ENCODE measurements around the gene PRKN. TPM values are rescaled to one million over a fixed set of nuclear protein-coding genes. Genes with fewer than 3 reads are reported as not detected.

Gene PRKN
- total RNA-seq, 1 donor: 6.1 TPM

DNA sequence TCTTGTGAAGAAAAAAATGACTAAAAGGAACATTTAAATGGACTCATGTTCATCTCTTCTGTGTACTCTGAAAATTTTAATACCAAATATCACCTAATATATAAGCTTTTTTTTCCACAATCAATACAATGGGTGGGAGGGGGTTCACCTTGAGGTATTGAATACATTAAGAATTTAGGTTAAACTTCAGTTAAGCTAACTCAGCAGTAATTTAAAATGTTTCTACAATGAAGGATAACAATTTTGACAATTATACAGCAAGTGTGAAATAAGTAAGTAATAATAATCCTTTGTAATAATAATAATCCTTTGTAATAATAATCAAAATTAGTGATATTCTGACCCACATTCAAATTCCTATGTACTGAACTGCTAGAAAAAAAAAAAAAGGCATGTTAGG is 136.0 kb downstream of the PRKN start:
- Histone ChIP-seq H3K27me3 (ENCODE audit: insufficient read depth, low read length) (no peaks in the 10 kb centered on the region), H3K4me1 (ENCODE audit: insufficient read depth, low read length) (no peaks in the 10 kb centered on the region), H3K9me3 (ENCODE audit: low read depth, low read length) (no peaks in the 10 kb centered on the region), H3K4me3 (ENCODE audit: low read length) (no peak overlapping the region)

DNA sequence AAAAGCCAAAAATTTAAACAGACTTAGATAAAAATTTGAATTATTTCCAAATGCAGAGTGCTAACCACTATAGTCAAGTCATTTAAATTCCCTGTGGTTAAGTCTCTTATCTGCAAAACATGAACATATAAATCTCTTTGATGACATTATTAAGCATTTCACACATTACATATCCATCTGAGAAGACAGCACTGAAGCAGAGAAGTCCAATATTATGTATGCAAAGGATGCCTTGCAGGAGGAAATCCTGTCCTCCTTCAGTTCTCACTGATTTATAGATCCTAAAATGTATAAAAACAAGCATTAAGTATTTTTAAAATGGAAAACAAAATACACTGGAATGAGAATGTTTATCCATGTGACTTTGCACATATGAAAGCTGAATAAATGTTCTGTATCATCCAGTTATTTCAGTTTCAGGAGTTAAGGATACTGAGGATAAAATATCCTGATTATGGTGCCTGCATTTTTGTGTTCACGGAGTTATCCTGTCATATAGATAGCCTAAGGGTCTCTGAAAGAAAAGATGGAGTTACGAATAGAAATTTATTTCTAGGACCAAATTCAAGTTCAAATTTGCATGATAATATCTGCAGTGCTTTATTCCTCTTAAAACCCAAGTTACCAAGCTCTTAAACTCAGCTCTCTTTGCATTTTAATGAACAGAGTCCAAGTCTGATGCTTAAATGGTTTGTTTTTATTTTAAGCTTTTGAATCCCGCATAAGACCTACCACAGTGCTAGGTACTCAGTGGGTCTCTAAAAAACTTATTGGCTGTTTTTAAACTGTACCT is 145.4 kb downstream of the PRKN start:
- Histone ChIP-seq H3K27me3 (ENCODE audit: insufficient read depth, low read length) (no peaks in the 10 kb centered on the region), H3K9me3 (ENCODE audit: low read depth, low read length) (no peaks in the 10 kb centered on the region), H3K4me3 (ENCODE audit: low read length) (no peak overlapping the region), H3K4me1 (ENCODE audit: insufficient read depth, low read length) (no peaks in the 10 kb centered on the region)

DNA sequence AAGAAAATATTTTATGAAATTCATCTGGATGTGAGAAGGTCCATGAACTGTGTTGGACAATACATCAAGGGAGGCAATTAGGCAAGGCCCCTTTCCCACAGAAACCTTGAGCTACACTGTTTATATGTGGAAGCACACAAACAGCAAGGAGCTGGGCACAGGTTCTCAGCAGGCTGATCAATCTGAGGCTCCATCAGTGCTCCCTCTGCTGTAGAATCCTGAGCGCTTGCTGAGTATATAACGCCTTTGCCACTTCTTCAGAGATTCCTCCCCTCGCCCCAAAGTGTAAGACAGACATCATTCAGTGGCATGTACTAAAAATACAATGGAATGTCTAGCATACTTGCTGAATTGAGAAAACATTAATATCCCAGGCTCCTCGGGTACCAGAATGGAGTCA is 146.9 kb downstream of the PRKN start:
- no peaks in the 10 kb centered on the region for H3K9me3 ChIP-seq (ENCODE audit: low read depth, low read length)
- no peak overlapping the region for H3K4me3 ChIP-seq (ENCODE audit: low read length)
- H3K4me1 ChIP-seq (ENCODE audit: insufficient read depth, low read length): no peaks in the 10 kb centered on the region
- H3K27me3 ChIP-seq (ENCODE audit: insufficient read depth, low read length): no peaks in the 10 kb centered on the region

DNA sequence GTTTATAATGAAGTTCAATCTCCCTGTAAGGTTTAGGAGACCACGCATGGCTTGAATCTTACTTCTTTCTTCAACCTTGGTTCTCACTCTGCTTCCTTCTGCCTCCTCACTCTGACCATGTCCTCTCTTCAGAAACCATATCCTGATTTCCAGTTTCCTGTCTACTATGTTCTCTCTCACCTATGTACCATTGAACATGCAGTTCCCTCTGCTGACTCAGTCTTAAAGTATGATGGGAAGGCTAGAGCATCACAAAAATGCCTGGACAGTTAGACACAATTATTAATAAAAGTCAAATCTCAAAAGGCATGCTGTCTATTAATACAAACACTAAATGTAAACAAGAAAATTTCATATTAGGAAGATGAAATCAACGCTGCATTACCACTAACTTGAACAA is 151.6 kb downstream of the PRKN start:
- H3K4me3 ChIP-seq (ENCODE audit: low read length): no peak overlapping the region
- no peaks in the 10 kb centered on the region for H3K4me1 ChIP-seq (ENCODE audit: insufficient read depth, low read length)
- H3K27me3 ChIP-seq (ENCODE audit: insufficient read depth, low read length): no peaks in the 10 kb centered on the region
- H3K9me3 ChIP-seq (ENCODE audit: low read depth, low read length): no peaks in the 10 kb centered on the region

DNA sequence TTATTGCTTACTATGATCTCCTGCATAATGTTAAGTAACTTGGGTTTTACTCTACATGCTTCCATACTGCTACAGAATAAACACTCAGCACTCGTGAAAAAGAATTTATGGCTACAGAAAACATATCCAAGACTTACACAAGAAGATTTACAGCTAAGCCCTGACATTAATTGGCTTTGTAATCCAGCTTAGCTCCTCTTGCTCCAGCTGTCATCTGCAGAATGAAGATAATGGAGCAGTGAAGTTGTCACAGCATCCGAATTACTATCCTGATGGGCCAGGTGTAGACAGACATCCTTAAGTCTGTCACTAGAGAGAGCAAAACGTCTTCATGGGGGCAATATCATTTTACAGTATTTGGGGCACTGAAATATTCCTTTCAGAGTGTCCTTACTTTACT is 155.3 kb downstream of the PRKN start:
- no peaks in the 10 kb centered on the region for H3K27me3 ChIP-seq (ENCODE audit: insufficient read depth, low read length)
- no peaks in the 10 kb centered on the region for H3K4me1 ChIP-seq (ENCODE audit: insufficient read depth, low read length)
- H3K4me3 ChIP-seq (ENCODE audit: low read length): no peak overlapping the region
- no peaks in the 10 kb centered on the region for H3K9me3 ChIP-seq (ENCODE audit: low read depth, low read length)

DNA sequence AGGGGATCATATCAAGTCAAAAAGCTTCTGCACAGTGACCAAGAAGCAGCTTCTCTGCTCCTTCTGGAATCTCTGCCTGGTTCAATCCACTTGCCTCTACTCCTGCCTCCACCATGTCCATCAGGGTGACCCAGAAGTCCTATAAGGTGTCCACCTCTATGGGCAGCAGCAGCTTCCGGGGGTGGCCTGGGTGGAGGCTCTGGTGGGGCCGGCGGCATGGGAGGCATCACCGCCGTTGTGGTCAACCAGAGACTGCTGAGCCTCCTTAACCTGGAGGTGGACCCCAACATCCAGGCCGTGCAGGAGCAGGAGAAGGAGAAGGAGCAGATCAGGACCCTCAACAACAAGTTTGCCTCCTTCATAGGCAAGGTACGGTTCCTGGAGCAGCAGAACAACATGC is 159.3 kb downstream of the PRKN start:
- no peaks in the 10 kb centered on the region for H3K4me1 ChIP-seq (ENCODE audit: insufficient read depth, low read length)
- no peaks in the 10 kb centered on the region for H3K27me3 ChIP-seq (ENCODE audit: insufficient read depth, low read length)
- no peaks in the 10 kb centered on the region for H3K9me3 ChIP-seq (ENCODE audit: low read depth, low read length)
- H3K4me3 ChIP-seq (ENCODE audit: low read length): no peak overlapping the region

DNA sequence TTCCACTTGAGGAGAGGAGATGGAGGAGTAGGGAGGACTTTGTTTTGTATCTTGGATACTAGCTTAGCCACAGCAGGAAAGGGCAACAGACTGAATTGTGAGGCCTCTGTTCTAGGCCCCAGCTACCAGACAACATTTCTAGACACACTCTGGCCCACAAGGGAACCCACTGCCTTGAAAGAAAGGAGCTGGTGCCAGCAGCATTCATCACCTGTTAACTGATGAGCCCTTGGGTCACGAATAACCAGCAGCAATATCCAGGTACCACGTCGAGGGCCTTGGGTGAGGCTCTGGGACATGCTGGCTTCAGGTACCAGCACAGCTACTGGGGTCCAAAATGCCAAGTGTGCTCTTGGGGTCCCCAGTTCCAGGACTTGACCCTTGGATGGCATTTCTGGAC is 165.5 kb downstream of the PRKN start:
- no peaks in the 10 kb centered on the region for H3K27me3 ChIP-seq (ENCODE audit: insufficient read depth, low read length)
- H3K9me3 ChIP-seq (ENCODE audit: low read depth, low read length): no peaks in the 10 kb centered on the region
- H3K4me3 ChIP-seq (ENCODE audit: low read length): no peak overlapping the region
- no peaks in the 10 kb centered on the region for H3K4me1 ChIP-seq (ENCODE audit: insufficient read depth, low read length)

DNA sequence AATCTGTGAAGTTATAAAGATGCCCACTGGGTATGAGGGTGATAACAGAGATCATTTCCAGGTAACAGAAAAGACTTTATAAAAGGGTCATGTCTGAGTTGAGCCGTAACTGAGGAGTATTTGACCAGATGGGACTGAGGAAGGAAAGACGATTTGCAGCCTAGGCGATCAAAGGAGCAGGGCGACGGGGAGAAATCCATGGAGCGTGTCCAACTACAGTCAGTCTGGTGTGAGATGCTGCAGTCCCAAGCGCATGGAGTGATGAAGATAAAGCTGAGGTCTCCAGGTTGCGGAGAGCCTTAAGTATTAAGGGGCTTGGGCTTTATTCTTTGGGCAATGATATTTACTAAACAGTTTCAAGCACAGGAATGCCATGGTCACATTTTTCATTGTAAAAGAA is 166.7 kb downstream of the PRKN start:
- H3K4me1 ChIP-seq (ENCODE audit: insufficient read depth, low read length): no peaks in the 10 kb centered on the region
- H3K4me3 ChIP-seq (ENCODE audit: low read length): no peak overlapping the region
- no peaks in the 10 kb centered on the region for H3K27me3 ChIP-seq (ENCODE audit: insufficient read depth, low read length)
- no peaks in the 10 kb centered on the region for H3K9me3 ChIP-seq (ENCODE audit: low read depth, low read length)

DNA sequence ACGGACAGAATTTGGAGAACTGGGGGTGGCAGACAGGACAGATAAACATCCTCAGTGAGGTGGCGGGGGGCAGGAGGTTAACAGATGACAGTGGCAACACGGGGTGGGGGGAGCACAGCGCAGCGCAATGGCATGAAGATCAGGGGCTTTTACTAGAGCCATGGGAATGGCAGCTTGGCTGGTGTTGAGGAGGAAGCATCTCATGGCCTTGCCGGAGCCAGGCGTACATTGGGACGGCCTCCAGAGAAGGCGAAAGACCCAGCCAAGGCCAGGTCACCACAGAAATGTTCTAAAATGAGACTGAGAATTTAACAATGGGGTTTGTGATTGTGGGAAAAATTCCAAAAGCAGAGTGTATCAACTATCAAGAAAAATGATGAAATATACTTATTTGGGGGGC is 173.0 kb downstream of the PRKN start:
- H3K4me1 ChIP-seq (ENCODE audit: insufficient read depth, low read length): no peaks in the 10 kb centered on the region
- H3K9me3 ChIP-seq (ENCODE audit: low read depth, low read length): no peaks in the 10 kb centered on the region
- H3K4me3 ChIP-seq (ENCODE audit: low read length): no peak overlapping the region
- no peaks in the 10 kb centered on the region for H3K27me3 ChIP-seq (ENCODE audit: insufficient read depth, low read length)

DNA sequence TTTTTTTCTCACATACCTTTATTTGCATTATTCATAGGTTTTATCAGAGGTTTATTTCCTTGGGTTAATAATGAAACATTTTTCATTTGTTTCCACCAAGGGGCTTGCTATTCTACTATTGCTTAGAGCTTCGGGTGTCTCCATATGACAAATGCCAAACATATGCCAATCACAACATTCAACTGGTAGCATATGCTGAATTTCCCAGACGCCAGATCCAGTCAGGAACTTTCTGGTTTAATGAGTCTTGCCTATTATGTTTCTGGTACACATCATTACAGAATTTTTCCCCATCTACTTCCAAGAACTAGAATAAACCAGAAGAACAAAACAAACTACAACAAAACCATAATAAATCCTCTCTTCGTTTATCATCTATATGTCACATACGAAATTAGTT is 180.7 kb downstream of the PRKN start:
- Histone ChIP-seq H3K9me3 (ENCODE audit: low read depth, low read length) (no peaks in the 10 kb centered on the region), H3K27me3 (ENCODE audit: insufficient read depth, low read length) (no peaks in the 10 kb centered on the region), H3K4me3 (ENCODE audit: low read length) (no peak overlapping the region), H3K4me1 (ENCODE audit: insufficient read depth, low read length) (no peaks in the 10 kb centered on the region)

DNA sequence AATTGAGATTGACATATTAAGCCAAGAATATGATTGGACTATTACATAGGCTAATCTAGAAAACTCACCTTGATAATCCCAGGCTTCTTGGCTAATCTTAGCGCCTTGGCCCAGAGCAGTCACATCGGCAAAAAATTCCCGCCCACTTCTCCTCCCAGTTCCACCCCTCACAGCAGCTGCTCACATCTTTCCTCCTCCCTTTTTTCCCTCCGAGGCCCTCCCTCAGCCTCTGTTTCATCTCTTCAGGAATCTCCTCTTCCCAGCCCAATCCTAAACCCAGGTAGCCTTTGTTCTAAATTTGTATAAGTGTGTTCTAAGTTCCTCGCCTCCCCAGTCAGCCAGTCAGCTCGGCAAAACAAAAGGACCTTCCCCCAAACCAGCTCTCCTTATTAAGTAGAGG is 184.3 kb downstream of the PRKN start:
- no peaks in the 10 kb centered on the region for H3K27me3 ChIP-seq (ENCODE audit: insufficient read depth, low read length)
- H3K4me1 ChIP-seq (ENCODE audit: insufficient read depth, low read length): no peaks in the 10 kb centered on the region
- no peaks in the 10 kb centered on the region for H3K9me3 ChIP-seq (ENCODE audit: low read depth, low read length)
- H3K4me3 ChIP-seq (ENCODE audit: low read length): no peak overlapping the region

DNA sequence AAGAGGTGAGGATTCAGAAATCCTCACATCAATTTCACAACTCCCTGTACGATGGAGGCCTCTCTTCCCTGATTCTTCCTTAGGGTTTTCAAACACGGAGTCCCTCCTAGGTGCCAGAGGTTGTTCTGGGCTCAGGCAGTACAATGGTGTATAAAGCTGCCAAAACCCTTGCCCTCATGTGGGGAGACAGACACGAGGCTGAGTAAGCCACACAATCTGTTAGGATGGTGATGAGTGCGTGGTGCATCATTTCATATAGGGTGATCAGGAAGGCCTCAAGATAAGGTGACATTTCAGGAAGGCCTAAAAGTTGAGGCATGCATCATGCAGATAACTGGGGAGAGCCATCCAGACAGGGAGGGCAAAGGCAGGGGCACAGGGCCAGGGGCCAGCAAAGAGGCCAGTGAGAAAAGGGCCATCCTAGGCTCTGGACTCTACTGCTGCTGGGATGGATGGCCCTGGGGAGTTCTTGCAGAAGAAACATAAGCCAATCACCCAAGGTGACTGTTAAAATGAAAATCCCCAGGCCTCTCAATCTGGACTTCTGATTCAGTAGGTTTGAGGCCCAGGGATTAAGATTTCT is 186.5 kb downstream of the PRKN start:
- H3K4me1 ChIP-seq (ENCODE audit: insufficient read depth, low read length): no peaks in the 10 kb centered on the region
- no peak overlapping the region for H3K4me3 ChIP-seq (ENCODE audit: low read length)
- H3K27me3 ChIP-seq (ENCODE audit: insufficient read depth, low read length): no peaks in the 10 kb centered on the region
- no peaks in the 10 kb centered on the region for H3K9me3 ChIP-seq (ENCODE audit: low read depth, low read length)

DNA sequence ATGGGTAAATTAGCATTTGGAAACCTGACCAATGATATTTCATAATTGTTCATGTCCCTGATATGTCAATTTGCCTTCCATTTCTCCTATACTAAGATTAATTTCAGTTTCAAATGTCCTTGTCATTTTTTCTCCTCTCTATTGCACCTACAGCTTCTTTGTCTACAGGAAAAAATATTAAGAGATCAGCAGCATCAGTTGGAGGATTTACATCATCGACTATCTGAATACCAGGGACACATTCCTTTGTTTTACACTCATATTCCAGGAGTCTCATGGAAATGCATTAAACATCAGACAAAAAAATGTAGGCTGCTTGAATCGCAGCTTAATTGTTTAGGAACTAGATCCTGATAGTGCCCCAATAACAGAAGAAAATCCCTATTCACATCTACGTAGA is 188.2 kb downstream of the PRKN start:
- H3K4me3 ChIP-seq (ENCODE audit: low read length): no peak overlapping the region
- no peaks in the 10 kb centered on the region for H3K9me3 ChIP-seq (ENCODE audit: low read depth, low read length)
- H3K27me3 ChIP-seq (ENCODE audit: insufficient read depth, low read length): no peaks in the 10 kb centered on the region
- no peaks in the 10 kb centered on the region for H3K4me1 ChIP-seq (ENCODE audit: insufficient read depth, low read length)

DNA sequence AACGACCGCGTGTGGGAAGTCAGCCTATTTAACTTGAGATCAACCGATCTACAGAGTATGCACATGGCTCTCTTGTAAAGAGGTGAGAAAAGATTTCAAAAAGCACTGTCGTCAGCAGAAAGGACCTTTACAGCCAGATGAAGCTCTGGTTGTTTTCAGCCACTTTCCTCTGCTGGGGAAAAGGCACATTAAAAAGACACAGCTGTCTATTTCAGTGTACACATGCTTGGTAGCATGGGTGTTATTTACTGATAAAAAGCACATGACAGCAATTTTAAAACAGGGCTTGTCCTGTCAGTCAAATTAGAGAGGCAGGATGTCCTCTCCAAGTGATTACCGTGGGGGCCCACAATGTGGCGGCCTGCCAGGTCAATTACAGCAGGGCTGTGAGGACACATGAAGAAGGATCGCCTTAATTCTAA is 188.9 kb downstream of the PRKN start:
- H3K4me1 ChIP-seq (ENCODE audit: insufficient read depth, low read length): no peaks in the 10 kb centered on the region
- H3K4me3 ChIP-seq (ENCODE audit: low read length): no peak overlapping the region
- H3K27me3 ChIP-seq (ENCODE audit: insufficient read depth, low read length): no peaks in the 10 kb centered on the region
- H3K9me3 ChIP-seq (ENCODE audit: low read depth, low read length): no peaks in the 10 kb centered on the region

DNA sequence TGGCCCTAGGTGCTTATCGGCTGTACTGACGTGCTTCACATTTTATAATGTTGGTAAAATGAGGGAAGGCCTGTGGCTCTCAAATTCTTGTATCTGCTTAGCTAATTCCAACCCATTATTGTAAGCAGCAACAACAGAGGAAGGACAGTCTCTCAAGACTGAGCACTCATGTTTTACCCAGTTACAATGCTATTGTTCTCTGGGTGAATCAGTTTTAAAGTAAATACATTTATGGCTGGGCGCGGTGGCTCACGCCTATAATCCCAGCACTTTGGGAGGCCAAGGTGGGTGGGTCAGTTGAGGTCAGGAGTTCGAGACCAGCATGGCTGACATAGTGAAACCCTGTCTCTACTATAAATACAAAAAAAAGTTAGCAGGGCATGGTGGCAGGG is 194.6 kb downstream of the PRKN start:
- H3K9me3 ChIP-seq (ENCODE audit: low read depth, low read length): no peaks in the 10 kb centered on the region
- no peak overlapping the region for H3K4me3 ChIP-seq (ENCODE audit: low read length)
- no peaks in the 10 kb centered on the region for H3K4me1 ChIP-seq (ENCODE audit: insufficient read depth, low read length)
- no peaks in the 10 kb centered on the region for H3K27me3 ChIP-seq (ENCODE audit: insufficient read depth, low read length)
